KOPT-K1 (cell line): Measurements from ENCODE around the gene EXD1.
"Not testable (repeated sequence)": the region's sequence is repeated elsewhere in the genome, so short reads cannot be mapped to it uniquely, and the experiment has no call there.

Experiments
- H3K27ac ChIP-seq: fragments of 200-600 bp; sonication (generic); 2 replicates; pipeline ENCODE4 v1.5.1; 2016; ENCODE audit warnings: antibody characterized with exemption, mild to moderate bottlenecking, low read depth, low read length; ENCODE audit not compliant: poor library complexity, severe bottlenecking
- H3K36me3 ChIP-seq: fragments of 200-600 bp; sonication (generic); 2 replicates; pipeline ENCODE4 v1.5.1; 2017; ENCODE audit warnings: antibody characterized with exemption, mild to moderate bottlenecking, low read length, moderate library complexity; ENCODE audit not compliant: insufficient read depth
- H3K9me3 ChIP-seq: fragments of 200-600 bp; sonication (generic); 2 replicates; pipeline ENCODE4 v1.5.1; 2017; ENCODE audit warnings: antibody characterized with exemption, low read length, mild to moderate bottlenecking; ENCODE audit not compliant: insufficient read depth, poor library complexity, severe bottlenecking

Gene EXD1

GRCh38 chr15:41251411-41251810 lies 20.9 kb upstream of the EXD1 start:
- H3K36me3 ChIP-seq: 0 out of 2 replicates have a peak, but pooled peaks cover 6% of the 10 kb centered on the region
- no peaks in the 10 kb centered on the region for H3K9me3 ChIP-seq
- no peak overlapping the region for H3K27ac ChIP-seq

DNA sequence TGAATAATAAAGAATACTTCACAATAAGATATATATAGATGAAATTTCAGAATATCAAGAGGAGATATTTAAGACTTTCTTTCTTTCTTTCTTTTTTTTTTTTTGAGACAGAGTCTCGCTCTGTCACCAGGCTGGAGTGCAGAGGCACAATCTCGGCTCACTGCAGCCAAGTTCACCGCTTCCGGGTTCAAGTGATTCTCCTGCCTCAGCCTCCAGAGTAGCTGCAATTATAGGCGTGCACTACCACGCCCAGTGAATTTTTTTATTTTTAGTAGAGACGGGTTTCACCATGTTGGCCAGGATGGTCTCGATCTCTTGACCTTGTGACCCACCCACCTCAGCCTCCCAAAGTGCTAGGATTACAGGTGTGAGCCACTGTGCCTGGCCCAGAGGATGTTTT lies 20.2 kb upstream of the EXD1 start:
- not testable (repeated sequence) for H3K27ac ChIP-seq, H3K36me3 ChIP-seq, H3K9me3 ChIP-seq

DNA sequence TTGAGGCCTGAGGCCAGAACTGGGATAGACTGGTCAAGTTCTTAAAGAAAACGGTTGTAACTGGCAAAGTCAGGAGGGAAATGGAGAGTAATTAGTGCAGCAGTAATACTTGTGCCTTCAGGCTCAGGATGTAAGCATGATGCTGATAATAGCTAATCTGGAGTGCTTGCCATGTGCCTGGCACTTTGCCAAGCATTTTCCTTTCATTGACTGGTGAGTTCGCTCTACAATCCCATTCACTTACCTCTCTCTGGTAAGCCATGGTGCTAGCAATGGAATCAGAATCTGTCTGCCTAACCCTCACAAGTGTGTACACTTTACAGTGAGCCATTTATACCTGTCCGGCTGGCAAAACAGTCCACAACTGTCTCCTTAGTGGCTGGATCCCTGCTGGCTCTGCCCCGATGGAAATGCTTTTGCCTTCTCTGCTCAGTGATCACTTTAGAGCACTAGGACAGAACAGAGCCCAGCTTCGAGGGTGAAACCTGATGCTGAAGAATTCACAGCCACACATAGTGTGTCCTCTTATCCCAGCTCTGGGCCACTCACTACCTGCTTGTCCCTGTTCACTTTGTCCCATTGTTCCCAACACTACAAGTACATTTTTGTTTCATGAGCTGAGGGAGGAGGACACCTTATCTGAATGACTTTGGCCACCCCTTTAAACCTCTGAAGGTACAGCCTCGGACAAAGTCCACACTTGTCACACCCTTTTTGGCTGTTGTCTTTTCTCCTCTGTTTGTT lies 10.8 kb upstream of the EXD1 start:
- Histone ChIP-seq H3K36me3 (0 out of 2 replicates have a peak, but pooled peaks cover 6% of the 10 kb centered on the region), H3K9me3 (no peaks in the 10 kb centered on the region), H3K27ac (no peak overlapping the region)

DNA sequence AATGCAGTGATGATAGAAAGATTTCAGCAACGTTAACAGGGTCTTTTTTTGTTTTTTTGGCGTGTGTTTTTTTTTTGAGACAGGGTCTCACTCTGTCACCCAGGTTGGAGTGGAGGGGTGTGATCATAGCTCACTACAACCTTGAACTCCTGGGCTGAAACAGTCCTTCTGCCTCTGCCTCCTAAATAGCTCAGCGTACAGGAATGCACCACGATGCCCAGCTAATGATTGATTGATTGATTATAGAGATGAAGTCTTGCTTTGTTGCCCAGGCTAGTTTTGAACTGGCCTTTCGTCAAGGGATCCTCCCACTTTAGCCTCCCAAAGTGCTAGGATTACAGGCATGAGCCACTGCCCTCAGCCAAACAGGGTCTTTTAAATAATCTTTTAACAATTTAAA lies 7.5 kb upstream of the EXD1 start:
- Histone ChIP-seq H3K36me3 (no peaks in the 10 kb centered on the region), H3K9me3 (no peaks in the 10 kb centered on the region), H3K27ac (no peak overlapping the region)

DNA sequence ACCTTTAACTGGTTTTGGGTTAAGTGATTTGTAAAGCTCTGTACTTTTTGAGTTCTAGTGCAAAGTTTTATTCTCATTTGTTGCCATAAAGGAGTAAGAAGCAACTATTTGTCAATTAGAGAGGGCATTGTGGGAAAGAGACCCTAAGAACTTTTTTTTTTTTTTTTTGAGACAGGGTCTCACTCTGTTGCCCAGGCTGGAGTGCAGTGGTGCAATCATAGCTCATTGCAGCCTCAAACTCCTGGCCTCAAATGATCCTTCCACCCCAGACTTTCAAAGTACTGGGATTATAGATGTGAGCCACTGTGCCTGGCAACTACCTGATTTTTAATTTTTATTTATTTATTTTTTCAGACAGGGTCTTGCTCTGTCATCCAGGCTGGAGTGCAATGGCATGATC lies 5.4 kb upstream of the EXD1 start:
- Histone ChIP-seq H3K27ac (no peak overlapping the region), H3K9me3 (no peaks in the 10 kb centered on the region), H3K36me3 (no peaks in the 10 kb centered on the region)

DNA sequence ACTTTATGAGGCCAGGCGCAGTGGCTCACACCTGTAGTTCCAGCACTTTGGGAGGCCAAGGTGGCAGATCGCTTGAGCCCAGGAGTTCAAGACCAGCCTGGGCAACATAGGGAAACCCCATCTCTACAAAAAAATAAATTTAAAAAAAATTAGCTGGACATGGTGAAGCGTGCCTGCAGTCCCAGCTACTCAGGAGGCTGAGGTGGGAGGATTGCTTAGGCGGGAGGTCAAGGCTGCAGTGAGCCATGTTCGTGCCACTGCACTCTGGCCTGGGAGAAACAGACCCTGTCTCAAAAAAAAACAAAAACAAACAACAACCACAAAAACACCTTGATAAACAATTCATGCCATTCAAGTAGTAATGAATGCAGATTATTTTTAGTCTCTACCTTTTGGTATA lies 4.7 kb upstream of the EXD1 start:
- H3K9me3 ChIP-seq, H3K27ac ChIP-seq, H3K36me3 ChIP-seq: not testable (repeated sequence)

DNA sequence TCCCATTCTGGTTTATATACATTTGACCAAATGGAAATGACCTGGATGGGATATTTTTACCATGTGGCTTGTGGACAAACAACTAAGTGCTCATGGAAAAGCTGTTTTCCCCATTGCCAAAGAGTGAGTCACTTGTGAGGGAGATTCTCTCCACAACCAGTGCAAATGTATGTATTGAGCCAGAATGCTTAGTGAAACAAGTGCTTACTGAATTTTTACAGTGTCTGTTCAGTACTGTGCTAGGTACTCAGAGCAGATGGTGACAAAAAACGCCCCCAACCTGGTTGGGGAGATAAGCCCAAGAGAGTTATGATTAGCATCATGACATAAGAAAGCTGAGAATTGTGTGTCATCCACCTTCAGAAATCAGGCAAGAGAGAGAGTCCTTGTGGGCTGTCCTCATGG lies 2.8 kb upstream of the EXD1 start:
- no peak overlapping the region for H3K27ac ChIP-seq
- no peaks in the 10 kb centered on the region for H3K9me3 ChIP-seq
- H3K36me3 ChIP-seq: no peaks in the 10 kb centered on the region

DNA sequence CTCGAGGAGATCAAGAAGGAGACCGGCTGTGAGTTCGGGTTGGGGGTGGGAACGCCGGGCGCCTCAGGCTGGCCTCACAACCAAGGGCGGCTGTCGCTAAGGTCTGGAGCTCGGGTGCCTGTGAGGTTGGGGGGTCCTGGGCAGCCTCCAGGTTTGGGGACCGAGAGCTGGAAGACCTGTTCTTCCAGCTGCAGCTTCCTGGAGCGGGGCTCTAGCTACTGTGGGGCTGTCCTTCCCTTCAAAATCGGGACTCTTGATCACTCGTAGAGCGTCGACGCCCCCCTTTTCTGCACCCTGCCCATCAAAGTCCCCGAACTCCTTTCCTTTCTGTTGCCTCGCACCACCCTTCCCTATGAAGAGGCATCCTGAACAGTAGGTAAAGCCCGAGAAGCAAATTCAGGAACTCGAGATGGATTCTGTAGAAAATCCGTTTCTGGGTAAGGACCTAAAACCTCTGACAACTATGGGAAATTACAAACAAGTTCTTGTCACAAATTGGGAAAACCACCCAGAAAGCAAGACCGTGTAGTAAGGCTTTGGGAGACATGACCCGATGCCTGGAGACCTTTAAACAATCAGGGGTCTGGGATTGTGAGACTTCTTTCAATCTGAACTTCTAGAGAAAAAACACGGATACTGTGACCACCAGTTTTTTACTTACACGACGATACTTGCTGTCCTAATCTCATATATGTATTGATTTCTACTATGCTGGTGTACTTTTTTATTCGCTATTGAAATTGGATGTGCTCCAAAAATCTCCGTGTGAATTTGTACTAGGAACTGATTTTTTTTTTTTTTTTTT lies 1.1 kb upstream of the EXD1 start:
- Histone ChIP-seq H3K36me3 (no peaks in the 10 kb centered on the region), H3K27ac (peak overlapping the region; percentile 71), H3K9me3 (no peaks in the 10 kb centered on the region)

DNA sequence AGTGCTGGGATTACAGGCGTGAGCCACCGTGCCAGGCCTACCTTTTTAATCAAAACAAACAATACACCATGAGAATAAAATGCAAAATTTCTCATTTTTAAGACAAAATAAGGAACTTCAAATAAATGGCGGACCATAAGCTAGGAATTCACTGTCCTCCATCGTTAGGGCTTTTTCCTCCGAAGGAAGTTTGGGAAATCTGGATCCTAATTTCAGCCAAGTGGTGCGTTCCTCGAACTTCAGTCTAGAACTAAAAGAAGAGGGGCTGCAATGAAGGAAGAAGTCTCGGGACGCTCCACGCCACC lies 260 bp downstream of the EXD1 start:
- H3K9me3 ChIP-seq: no peaks in the 10 kb centered on the region
- H3K36me3 ChIP-seq: no peaks in the 10 kb centered on the region
- H3K27ac ChIP-seq: peak overlapping the region; percentile 71

- Histone ChIP-seq H3K27ac (no peak overlapping the region), H3K9me3 (no peaks in the 10 kb centered on the region), H3K36me3 (no peaks in the 10 kb centered on the region)
Measured at GRCh38 chr15:41219381-41219780, 11.2 kb downstream of the EXD1 start.

GRCh38 chr15:41218851-41219250 lies 11.7 kb downstream of the EXD1 start:
- H3K27ac ChIP-seq: no peak overlapping the region
- no peaks in the 10 kb centered on the region for H3K36me3 ChIP-seq

DNA sequence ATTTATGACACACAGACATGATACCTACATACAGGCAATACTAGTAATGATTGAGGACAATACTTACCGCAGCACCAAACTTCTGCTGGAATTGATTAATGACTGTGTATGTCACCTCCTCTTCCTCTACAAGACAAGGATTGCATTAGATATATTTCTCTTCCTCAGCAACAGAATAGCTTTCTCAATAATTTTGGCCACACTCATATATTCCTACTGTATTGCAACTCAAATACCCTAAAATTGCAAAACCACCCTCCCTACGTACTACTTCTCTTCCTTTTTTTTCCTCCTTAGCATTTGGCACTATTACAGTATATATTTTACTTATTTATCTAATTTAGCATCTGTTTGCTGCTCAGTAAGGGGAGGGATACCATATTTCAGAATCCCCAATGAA lies 14.8 kb downstream of the EXD1 start:
- no peaks in the 10 kb centered on the region for H3K36me3 ChIP-seq
- H3K27ac ChIP-seq: no peak overlapping the region
- H3K9me3 ChIP-seq: no peaks in the 10 kb centered on the region

More at GRCh38 chr15:41218851-41219250, 11.7 kb downstream of the EXD1 start:
- no peaks in the 10 kb centered on the region for H3K9me3 ChIP-seq

GRCh38 chr15:41207687-41208448 lies 22.7 kb downstream of the EXD1 start:
- Histone ChIP-seq H3K27ac (no peak overlapping the region), H3K9me3 (no peaks in the 10 kb centered on the region), H3K36me3 (no peaks in the 10 kb centered on the region)

DNA sequence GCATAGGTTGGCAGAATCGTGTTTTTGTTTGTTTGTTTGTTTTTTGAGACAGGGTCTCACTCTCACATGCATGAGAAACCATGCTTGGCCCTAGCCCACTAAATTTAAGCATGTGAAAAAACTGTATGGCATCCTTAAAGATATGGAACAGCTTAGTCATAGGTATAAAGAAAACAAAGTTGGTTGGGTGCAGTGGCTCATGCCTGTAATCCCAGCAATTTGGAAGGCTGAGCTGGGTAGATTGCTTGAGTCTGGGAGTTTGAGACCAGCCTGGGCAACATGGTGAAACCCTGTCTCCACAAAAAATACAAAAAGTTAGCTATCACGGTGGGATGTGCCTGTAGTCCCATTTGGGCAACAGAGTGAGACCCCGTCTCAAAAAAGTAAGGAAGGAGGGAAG lies 25.2 kb downstream of the EXD1 start:
- Histone ChIP-seq H3K27ac (no peak overlapping the region), H3K9me3 (no peaks in the 10 kb centered on the region), H3K36me3 (no peaks in the 10 kb centered on the region)

DNA sequence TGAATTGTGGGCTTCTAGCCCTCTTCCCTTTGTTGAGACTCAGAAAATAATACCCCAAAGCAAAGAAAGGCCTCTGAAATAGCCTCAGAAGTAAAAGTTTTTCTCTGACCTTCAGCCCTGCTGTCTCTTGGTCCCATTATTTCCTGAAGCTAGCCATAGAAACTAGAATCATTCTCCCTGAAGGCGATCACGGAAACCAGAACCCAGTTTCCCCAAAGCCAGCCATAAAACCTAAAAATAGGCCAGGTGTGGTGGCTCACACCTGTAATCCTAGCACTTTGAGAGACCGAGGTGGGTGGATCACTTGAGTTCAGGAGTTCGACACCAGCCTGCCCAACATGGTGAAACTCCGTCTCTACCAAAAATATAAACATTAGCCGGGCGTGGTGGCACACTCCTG lies 27.2 kb downstream of the EXD1 start:
- Histone ChIP-seq H3K9me3 (no peaks in the 10 kb centered on the region), H3K36me3 (no peaks in the 10 kb centered on the region), H3K27ac (no peak overlapping the region)
